HepG2 (cell line): ENCODE results near the gene SLC2A4. TPM values are rescaled to one million over a fixed set of nuclear protein-coding genes. Genes with fewer than 3 reads are reported as not detected.

ENCODE experiments used
- JARID2 ChIP-seq: sonication (generic); formaldehyde crosslinking; IDR thresholded peaks from 2 replicates; pipeline ENCODE4 v1.8.1; 2023; ENCODE audit warnings: missing genetic modification reagents, inconsistent platforms; ENCODE audit not compliant: insufficient replicate concordance
- KDM4B ChIP-seq: sonication (generic); formaldehyde crosslinking; IDR thresholded peaks from 2 replicates; pipeline ENCODE4 v1.4.0; 2020; ENCODE audit warnings: missing genetic modification reagents
- MTA3 ChIP-seq: sonication (generic); formaldehyde crosslinking; IDR thresholded peaks from 2 replicates; pipeline ENCODE4 v1.4.0; 2020; ENCODE audit warnings: missing genetic modification reagents
- MYC ChIP-seq: sonication (generic); formaldehyde crosslinking; IDR thresholded peaks from 2 replicates; pipeline ENCODE4 v1.9.0; 2021; ENCODE audit warnings: missing genetic modification reagents, borderline replicate concordance
- PCBP1 ChIP-seq: fragments of 200-400 bp; formaldehyde crosslinking; IDR thresholded peaks from 2 replicates; pipeline ENCODE4 v1.6.1; 2017; ENCODE audit warnings: mild to moderate bottlenecking, low read depth, low read length, borderline replicate concordance
- ZNF253 ChIP-seq: sonication (generic); formaldehyde crosslinking; IDR thresholded peaks from 2 replicates; pipeline ENCODE4 v1.8.0; 2022; ENCODE audit warnings: mild to moderate bottlenecking, missing genetic modification reagents, borderline replicate concordance
- ZNF496 ChIP-seq: sonication (generic); formaldehyde crosslinking; IDR thresholded peaks from 2 replicates; pipeline ENCODE4 v1.8.1; 2023; ENCODE audit warnings: mild to moderate bottlenecking, moderate library complexity, missing genetic modification reagents; ENCODE audit not compliant: insufficient replicate concordance
- ZNF546 ChIP-seq: sonication (generic); formaldehyde crosslinking; conservative IDR thresholded peaks from 2 replicates; pipeline ENCODE4 v1.8.1; 2023; ENCODE audit warnings: mild to moderate bottlenecking, missing genetic modification reagents
- ZNF558 ChIP-seq: sonication (generic); formaldehyde crosslinking; IDR thresholded peaks from 2 replicates; pipeline ENCODE4 v1.9.0; 2022; ENCODE audit warnings: mild to moderate bottlenecking, missing genetic modification reagents, borderline replicate concordance
- polyA plus RNA-seq, 8 experiments: library from polyadenylated mRNA; depleted of rRNA in 3 of 8; stranded (reverse) in 7 of 8; unstranded in 1 of 8; fragments of >200 nt; fragmentation: Illumina TruSeq in 4 of 8; extraction: Trizol in 4 of 8; gene quantifications; 2 replicates each; pipeline versions ENCODE4 v1.2.1 to v1.2.3, GENCODE V29; 2011 to 2016; ENCODE audit warnings: low read depth in 4 of 8, missing spikeins in 1 of 8, mixed read lengths in 1 of 8; ENCODE audit not compliant: insufficient read depth in 1 of 8
- total RNA-seq, 5 experiments: library from RNA; depleted of rRNA; stranded (reverse); fragments of >200 nt; fragmentation: Illumina TruSeq; extraction: Trizol; gene quantifications; 2 replicates each; pipeline ENCODE4 v1.2.3, GENCODE V29; 2016; ENCODE audit warnings: low read depth in 1 of 5
- TF ChIP-seq, protein P1 (sequence below): sonication (generic); formaldehyde crosslinking; IDR thresholded peaks from 2 replicates; pipeline ENCODE4 v1.4.0; 2020; ENCODE audit warnings: missing genetic modification reagents
- TF ChIP-seq, protein P2 (sequence below): sonication (generic); formaldehyde crosslinking; IDR thresholded peaks from 2 replicates; pipeline ENCODE4 v1.4.0; 2020; ENCODE audit warnings: mild to moderate bottlenecking, missing genetic modification reagents

The SLC2A4 gene
- total and polyA plus RNA-seq, 2 of the 13 experiments (the other 11 are each of a cell fraction or from before 2014, with no cell fraction given) = 4.9 to 5.8 TPM

DNA sequence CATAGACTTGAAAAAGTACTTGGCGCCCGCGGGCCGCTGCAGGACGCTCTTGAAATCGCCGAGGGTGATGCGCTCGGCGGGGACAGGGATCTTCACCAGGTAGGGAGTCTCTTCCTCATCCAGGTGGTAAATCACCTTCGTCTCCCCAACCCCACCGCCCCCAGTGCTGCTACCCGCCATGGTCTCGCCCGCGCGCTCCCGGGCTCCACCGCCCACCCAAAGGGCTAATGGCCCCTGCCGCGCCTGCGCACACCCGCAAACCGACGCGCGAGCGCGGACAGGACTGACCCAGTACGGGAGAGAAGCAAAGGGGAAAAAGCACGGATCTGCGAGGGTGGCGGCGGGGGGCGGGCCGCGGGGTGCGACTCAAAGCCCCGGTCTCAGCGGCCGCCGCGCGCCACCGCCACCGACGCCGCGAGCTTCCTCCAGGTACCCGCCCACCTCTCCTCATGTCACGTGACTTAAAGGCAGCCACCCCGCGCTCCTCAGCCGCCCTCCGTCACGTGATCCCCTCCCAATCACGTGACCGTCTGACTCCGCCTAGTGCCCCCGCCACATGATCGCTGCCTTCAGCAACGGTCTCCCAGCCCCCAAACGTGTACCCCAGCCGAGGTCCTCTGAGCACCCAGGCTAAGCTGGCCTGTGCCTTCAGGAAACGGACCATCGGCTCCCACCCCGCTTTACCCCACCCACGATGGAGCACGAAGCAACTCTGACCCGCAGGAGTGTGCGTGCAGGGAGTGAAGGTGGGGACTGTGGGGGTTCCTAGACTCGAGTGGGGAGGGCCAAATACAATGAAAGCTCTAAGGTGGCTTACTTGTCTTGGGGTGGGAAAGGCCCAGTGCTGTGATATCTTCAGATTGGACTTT is 47.2 kb upstream of the SLC2A4 start, which contains the start of gene DVL2 (continued):
- TF ChIP-seq, protein P1, sequence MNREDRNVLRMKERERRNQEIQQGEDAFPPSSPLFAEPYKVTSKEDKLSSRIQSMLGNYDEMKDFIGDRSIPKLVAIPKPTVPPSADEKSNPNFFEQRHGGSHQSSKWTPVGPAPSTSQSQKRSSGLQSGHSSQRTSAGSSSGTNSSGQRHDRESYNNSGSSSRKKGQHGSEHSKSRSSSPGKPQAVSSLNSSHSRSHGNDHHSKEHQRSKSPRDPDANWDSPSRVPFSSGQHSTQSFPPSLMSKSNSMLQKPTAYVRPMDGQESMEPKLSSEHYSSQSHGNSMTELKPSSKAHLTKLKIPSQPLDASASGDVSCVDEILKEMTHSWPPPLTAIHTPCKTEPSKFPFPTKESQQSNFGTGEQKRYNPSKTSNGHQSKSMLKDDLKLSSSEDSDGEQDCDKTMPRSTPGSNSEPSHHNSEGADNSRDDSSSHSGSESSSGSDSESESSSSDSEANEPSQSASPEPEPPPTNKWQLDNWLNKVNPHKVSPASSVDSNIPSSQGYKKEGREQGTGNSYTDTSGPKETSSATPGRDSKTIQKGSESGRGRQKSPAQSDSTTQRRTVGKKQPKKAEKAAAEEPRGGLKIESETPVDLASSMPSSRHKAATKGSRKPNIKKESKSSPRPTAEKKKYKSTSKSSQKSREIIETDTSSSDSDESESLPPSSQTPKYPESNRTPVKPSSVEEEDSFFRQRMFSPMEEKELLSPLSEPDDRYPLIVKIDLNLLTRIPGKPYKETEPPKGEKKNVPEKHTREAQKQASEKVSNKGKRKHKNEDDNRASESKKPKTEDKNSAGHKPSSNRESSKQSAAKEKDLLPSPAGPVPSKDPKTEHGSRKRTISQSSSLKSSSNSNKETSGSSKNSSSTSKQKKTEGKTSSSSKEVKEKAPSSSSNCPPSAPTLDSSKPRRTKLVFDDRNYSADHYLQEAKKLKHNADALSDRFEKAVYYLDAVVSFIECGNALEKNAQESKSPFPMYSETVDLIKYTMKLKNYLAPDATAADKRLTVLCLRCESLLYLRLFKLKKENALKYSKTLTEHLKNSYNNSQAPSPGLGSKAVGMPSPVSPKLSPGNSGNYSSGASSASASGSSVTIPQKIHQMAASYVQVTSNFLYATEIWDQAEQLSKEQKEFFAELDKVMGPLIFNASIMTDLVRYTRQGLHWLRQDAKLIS (CRISPR knock-in tag) = no peak
- TF ChIP-seq ZNF253 (CRISPR knock-in tag) (no peak; the same call in 1 of the 2 replicates), MYC (peak; percentile 93), MTA3 (CRISPR knock-in tag) (no peak), JARID2 (CRISPR knock-in tag) (peak; percentile 56), ZNF546 (CRISPR knock-in tag) (no peak), PCBP1 (peak; percentile 91; the same call in 1 of the 2 replicates), ZNF496 (no peak), KDM4B (CRISPR knock-in tag) (no peak), ZNF558 (CRISPR knock-in tag) (no peak; the same call in 1 of the 2 replicates)
- TF ChIP-seq, protein P2, sequence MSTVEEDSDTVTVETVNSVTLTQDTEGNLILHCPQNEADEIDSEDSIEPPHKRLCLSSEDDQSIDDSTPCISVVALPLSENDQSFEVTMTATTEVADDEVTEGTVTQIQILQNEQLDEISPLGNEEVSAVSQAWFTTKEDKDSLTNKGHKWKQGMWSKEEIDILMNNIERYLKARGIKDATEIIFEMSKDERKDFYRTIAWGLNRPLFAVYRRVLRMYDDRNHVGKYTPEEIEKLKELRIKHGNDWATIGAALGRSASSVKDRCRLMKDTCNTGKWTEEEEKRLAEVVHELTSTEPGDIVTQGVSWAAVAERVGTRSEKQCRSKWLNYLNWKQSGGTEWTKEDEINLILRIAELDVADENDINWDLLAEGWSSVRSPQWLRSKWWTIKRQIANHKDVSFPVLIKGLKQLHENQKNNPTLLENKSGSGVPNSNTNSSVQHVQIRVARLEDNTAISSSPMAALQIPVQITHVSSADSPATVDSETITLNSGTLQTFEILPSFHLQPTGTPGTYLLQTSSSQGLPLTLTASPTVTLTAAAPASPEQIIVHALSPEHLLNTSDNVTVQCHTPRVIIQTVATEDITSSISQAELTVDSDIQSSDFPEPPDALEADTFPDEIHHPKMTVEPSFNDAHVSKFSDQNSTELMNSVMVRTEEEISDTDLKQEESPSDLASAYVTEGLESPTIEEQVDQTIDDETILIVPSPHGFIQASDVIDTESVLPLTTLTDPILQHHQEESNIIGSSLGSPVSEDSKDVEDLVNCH (CRISPR knock-in tag) = no peak
